NCI-H345 (cell line): ENCODE results near the gene UBXN2A.
A peak's percentile ranks its signal among the peaks of the same experiment; 100 is the strongest.
"Not testable (repeated sequence)": the region's sequence is repeated elsewhere in the genome, so short reads cannot be mapped to it uniquely, and the experiment has no call there.

ENCODE experiments used
- DNase-seq: peaks from one replicate; lab custom pipeline; 2025; lab: John Stamatoyannopoulos, UW

UBXN2A gene

DNA sequence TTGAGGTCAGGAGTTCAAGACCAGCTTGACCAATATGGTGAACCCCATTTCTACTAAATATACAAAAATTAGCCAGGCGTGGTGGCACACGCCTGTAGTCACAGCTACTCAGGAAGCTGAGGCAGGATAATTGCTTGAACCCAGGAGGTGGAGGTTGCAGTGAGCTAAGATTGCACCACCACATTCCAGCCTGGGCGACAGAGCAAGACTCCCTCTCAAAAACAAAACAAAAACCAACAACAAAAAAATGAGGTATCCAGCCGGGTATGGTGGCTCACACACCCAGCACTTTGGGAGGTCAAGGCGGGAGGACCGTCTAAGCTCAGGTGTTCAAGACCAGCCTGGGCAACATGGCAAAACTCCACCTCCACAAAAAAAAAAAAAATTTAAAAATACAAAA, 74.6 kb downstream of the UBXN2A start:
- DNase-seq: not testable (repeated sequence)

DNA sequence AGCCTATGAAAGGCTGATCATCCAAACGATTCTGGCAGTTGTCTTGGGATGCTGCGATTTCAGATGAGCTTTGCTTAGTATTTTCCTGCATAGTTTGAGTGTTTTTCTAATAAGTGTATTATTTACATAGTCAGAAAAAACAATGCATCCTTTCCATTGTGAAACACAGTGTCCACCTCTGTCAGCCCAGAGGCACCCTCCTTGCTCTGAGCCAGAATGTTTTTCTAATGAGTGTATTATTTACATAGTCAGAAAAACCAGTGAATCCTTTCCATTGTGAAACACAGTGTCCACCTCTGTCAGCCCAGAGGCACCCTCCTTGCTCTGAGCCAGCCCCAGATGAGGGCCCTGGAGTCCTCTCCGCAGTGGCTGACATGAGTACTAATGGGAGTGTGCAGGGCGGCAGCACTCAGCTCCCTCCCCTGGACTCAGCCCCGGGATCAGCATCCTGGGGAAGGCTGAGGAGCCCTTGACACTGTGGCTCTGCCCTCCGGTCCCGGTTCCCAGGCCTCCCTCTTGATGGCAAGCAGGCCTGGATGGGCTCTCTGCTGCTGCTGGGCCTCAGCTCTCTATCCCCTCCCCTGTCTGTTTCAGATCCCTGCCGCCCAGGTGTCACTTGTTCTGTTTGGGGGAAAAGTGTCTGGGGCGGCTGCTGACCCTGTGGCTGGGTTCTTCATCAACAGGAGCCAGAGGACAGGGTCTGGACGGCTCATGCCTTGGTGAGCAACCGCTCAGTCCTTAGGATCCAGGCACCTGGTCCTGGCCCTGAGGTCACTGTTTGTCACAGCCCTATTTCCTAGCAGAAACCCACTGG, 75.5 kb downstream of the UBXN2A start:
- DNase-seq: peak; percentile 9

DNA sequence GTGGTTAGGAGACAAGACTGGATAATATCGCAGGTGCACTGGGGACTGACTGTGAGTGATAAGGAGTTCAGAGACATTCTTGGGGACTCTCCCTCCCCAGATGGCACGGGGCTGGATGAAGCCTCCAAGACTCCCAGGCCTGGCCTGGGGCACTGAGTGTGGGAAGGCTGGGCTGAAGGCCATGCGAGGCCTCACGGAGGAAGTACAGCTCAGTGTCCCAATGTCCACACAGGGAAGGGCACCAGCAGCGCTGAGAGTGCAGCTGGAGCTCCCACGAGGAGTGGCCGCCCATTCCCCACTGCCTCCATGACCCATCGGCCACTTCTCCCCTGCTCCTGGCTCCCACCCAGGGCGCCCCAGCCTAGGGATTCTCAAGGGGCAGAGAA, 76.1 kb downstream of the UBXN2A start:
- DNase-seq: no peak

DNA sequence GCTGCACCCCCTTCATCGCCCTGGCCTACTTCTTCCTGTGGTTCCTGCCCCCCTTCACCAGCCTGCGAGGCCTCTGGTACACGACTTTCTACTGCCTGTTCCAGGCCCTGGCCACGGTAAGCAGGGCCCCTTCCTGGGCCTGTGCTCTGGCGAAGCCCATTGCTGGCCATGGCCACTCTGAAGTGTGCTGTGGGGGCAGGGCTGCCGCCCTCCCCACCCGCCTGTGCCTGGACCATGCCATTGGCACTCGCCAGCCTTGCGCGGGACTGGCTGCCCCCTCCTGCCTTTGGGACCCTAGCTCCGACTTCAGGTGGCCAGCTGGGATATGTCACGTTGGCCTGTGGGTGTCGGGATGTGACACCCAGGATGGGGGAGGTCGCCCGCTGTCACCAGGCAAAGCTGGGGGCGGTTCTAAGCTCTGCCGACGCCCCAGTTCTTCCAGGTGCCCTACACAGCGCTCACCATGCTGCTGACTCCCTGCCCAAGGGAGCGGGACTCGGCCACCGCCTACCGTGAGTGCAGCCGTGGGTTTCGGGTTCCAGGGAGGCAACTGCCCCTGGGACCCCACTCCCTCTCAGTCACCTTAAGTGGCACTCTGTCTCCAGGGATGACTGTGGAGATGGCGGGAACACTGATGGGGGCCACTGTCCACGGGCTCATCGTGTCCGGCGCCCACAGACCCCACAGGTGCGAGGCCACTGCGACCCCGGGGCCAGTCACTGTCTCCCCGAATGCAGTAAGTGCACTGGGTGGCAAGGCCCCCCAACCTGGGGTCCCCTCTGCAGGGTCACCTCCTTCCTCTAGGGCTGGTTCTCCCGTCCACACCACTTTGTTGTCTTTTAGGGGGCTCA, 76.8 kb downstream of the UBXN2A start:
- DNase-seq: no peak

DNA sequence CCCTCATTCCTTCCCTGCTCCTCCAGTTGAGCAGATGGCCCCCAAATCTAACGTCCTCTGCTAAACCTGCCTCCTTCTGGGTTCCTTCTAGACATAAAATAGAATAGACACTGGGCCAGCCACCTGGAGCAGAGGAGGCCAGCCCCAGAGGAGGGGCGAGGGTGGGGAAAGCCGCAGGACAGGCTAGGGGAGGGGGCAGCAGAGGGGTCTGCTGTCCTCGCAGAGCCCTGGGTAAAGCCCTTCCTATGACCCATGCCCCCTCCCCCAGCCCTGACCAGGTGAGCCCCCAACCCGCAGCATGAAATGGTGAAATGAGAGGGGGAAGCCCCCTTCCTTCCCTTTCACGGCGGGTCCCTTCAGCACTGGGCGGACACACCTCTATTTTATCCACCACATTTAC, 77.4 kb downstream of the UBXN2A start:
- DNase-seq: no peak

DNA sequence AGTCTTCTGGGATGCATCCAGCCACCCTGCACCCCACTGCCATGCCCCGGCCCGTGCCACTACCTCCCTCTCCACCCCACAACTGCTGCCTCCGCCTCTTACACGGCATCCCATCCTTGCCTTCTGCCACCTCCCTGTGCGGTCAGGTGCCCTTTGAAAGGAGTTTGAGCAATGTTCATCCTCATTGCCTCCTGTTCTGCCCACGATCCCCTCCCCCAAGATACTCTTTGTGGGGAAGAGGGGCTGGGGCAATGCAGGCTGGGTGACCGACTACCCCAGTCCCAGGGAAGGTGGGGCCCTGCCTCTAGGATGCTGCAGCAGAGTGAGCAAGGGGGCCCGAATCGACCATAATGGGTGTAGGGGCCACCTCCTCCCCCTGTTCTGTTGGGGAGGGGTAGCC, 78.0 kb downstream of the UBXN2A start:
- DNase-seq: no peak

DNA sequence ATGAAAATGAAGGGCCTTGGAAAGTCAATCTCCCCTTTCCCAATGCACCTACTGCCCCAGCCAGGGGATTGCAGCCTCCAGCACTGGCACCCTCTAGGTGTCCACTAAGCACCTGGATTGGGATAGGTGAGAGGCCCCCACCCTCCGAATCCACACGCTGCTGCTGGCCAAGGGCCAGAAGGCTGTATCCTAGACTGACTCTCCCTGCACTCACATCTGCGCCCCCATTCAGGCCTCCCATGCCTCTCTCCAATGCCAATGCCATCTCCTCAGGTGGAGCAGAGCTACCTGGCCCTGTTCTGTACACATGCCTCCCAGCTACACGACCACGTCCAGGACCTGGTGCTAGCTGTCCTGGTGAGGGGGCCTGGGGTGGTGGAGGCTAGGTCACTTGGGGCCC, 79.5 kb downstream of the UBXN2A start:
- DNase-seq: no peak

DNA sequence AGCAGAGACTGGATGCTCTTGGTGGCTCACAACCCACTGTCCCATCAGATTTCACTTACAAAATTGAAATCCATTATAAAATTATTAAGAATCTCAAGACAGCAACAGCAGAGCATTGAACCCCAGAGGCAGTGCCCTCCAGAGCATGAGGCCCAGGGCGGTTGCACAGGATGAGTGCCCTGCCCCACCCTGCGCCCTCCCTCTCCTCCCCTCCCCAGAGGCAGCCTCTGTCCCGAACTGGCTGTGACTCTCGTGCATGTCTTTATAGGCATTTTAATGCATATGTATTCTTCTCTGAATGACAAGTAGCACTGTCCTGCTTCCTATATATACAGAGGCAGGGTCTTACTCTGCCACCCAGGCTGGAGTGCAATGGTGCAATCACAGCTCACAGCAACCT, 80.0 kb downstream of the UBXN2A start:
- DNase-seq: no peak

DNA sequence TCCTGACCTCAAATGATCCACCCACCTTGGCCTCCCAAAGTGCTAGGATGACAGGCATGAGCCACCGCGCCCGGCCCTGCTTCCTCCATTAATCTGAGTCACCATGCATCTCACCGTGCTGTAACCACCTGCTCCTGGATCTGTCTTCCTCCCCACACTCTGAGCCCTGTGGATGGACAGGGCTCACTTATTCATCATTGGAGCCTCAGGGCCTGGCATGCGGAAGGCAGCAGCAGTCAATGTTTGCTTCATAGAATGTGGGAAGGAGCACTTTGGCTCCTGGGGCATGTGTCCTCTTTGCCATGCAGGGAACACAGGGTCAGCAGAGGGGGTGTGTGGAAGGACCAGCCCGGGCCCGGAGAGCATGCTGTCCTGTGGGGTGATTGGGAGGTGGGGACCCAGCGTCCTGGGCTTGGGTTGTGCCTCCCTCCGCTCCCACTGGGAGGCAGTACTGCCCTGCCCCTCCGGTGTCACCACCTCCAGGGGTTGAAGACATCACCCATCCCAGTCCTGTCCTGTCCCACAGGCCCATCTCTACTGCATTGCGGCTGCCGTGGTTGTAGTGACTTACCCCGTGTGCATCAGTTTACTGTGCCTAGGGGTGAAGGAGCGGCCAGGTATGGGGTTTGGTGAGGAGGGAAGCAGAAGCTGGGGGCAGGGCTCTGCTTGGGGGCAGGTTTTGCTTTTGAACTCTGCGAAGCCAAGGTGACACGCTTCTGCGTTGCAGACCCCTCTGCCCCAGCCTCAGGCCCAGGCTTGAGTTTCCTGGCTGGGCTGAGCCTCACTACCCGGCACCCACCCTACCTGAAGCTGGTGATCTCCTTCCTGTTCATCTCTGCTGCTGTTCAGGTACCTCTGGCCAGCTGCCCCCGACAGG, 81.1 kb downstream of the UBXN2A start:
- DNase-seq: no peak

DNA sequence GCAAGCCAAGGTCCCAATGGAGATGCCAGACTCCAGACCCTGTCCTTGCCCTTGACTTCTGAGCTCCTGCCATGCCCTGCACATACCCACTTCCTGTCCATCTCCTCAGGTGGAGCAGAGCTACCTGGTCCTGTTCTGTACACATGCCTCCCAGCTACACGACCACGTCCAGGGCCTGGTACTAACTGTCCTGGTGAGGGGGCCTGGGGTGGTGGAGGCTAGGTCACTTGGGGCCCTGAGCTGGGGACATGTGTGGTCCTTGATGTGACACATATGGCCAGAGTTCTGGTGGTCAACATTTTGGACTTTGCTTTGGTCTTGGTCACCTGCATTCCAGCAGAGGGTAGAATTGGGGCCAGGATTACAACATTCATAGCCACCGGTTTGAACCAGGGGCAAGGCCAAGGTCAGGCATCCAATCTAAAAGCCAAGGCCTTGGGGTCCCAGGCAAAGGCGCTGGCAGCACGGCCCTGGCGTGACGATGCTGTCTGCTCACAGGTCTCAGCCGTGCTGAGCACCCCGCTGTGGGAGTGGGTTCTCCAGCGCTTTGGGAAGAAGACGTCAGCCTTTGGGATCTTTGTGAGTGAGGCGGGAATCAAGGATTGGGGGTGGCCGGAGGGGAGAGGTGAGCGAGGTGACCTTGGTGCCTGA, 82.2 kb downstream of the UBXN2A start:
- DNase-seq: no peak

DNA sequence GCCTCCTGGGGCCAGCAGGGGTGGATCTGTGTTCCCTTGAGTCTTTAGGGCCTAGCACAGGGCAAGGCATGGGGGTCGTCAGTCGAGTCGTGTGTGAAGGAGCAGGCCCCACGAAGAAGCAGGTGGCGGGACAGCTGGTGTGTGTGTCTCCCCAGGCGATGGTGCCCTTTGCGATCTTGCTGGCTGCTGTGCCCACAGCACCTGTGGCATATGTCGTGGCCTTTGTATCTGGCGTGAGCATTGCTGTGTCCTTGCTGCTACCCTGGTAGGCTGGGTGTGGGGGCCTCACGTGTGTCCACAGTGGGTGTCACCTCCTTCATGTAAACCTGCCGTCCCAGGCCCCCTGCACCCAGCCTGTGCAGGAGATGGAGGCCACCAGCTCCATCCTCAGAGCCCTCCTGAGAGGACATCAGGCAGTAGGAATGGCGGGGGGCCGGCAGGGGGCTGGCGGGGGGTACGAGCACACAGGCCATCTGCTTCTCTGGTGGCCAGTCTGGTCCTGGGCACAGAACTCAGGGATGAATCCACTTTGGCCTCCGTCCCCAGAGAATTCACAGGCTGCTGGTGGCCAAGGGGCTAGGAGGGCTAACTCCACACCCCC, 82.8 kb downstream of the UBXN2A start:
- DNase-seq: no peak

DNA sequence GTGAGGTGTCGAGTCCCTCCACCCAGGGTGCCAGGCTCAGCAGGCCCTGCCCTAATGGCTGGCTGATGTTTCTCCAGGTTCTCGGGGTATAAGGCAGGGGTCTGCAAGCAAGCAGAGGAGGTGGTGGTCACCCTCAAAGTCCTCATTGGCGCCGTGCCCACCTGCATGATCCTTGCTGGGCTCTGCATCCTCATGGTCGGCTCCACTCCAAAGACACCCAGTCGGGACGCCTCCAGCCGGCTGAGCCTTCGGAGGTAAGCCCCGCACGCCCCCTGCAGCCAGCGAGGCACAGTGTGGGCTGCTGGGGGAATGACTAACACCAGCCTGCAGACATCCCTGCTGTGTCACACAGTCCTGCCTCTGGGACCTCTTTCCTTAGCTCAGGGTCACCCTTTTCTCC, 83.8 kb downstream of the UBXN2A start:
- DNase-seq: no peak

DNA sequence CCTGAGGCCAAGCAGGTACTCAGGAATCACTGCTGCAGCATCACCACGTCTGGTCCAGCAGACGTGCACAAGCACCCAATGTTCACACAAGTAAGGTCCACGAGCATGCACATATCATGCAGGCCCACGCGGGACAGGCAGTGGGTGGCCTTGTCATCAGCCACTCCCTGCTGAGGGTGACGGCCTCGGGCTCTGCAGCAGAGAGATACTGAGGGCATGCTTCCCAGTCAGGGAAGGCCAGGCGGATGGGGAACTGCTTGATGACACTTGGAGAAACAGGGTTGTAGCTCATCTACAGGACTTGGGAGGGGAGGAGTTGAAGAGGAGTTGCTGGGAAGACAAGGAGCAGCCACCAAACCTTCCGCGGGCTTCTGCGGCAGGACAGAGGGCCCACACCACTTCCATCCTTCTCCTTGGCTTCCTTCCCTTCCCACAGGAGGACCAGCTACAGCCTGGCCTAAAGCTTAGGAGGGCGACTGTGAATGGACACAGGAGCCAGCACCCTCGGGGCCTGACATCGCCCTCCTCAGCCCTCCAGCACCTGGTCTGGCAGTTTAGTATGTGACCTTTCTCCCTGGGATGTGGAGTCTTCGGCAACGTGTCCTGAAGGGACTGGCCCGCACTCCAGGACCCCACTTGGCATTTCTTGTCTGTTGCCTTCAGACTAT, 84.9 kb downstream of the UBXN2A start:
- DNase-seq: no peak

DNA sequence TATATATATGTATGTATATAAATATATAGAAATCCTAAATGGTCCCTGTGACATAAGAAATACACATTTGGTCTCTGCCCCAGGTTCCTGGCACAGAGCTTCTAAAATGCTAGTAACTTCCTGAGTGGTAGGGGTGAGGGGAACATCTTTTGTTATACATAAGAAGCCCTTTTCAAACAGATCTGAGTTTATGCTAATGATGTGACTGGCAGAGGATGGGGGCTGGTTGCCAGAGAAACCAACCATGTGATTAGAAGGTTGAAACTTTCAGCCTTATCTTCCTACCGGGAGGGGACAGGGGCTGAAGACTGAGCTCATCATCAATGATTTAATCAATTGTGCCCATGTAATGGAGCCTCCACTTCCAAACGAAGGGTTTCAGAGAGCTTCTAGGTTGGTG, 86.0 kb downstream of the UBXN2A start:
- DNase-seq: no peak

DNA sequence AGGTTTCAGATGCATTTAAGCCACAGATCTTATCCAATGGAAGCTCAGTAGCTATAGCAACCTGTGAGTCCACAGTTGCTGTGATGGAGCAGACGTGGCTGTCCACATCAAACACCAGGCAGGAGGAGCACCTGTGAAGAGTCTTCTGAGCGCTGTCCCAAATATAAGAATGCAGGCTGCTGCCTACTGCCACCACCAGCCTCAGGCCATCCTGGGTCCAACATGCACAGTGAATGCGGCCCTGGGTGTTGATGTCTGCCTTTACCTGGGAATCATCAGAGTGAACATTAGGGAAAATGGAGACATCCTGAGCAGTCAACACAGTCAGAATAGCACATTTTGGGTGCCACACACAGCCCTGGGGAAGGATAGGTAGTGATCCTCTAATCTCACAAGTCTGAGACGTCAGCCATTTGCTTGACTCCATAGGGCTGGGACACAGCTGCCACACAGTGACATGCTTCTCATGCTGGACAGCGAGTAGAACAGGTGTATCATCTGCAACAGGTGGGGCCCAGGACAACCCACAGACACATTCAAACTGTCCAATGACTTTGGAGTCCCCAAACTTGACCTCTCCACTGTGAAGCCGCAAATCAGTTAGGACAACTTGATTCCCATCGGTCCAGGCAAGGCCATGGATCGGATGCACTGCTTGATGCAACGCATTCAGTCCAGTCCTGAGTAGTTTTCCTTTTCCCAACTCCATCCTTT, 98.7 kb downstream of the UBXN2A start:
- DNase-seq: no peak

DNA sequence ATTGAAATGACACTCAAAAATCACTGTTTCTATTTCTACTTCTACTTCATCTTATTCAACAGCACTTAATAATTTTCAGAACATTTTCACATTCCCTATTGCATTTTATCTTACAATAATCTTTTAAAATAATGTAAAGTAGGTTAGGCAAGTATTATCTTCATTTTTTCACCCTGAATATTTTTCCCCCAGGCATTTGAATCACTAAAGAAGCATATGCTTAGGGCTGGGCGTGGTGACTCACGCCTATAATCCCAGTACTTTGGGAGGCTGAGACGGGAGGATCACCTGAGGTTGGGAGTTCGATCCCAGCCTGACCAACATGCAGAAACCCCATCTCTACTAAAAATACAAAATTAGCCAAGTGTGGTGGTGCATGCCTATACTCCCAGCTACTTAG, 100.2 kb downstream of the UBXN2A start:
- DNase-seq: no peak

DNA sequence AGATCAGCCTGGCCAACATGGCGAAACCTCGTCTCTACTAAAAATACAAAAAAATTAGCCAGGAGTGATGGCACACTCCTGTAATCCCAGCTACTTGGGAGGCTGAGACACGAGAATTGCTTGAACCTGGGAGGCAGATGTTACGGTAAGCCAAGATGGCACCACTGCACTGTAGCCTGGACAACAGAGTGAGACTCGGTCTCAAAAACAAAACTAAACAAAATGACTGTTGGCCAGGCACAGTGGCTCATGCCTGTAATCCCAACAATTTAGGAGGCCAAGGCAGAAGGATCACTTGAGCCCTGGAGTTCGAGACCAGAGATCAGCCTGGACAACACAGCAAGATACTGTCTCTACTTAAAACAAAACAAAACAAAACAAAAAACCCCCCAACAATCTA, 102.9 kb downstream of the UBXN2A start:
- DNase-seq: not testable (repeated sequence)

DNA sequence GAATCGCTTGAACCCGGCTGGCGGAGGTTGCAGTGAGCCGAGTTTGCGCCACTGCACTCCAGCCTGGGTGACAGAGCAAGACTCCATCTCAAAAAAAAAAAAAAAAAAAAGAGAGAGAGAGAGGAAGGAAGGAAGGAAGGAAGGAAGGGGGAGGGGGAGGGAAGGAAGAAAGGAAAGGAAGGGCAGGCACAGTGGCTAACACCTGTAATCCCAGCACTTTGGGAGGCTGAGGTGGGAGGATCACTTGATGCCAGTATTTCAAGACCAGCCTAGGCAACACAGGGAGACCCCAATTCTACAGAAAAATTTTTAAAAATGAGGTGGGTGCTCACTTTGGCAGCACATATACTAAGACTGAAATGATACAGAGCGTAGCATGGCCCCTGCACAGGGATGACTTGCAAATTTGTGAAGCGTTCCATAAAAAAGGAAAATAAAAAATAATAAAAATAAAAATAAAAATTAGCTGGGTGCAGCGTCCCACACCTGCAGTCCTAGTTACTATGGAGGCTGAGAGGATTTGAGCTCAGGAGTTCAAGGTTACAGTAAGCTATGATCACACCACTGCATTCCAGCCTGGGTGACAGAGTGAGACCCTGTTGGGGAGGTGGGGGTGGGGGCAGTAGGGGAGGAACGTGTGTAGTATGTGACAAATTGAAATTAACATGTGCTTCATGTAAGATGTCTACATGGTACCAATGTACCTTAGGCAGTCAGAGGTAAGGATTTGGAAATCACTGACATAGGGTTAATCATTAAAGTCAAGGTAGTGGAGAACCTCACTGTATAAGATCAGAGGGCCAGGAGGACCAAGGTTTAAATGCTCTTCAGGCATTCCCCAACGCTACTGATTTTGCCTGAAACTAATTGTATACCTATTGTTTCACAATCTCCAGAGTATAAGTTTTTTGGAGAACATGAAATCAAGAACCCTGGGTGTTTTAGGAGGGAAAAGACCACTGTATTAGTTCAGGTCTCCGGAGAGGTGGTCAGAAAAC, 105.5 kb downstream of the UBXN2A start:
- DNase-seq: no peak

DNA sequence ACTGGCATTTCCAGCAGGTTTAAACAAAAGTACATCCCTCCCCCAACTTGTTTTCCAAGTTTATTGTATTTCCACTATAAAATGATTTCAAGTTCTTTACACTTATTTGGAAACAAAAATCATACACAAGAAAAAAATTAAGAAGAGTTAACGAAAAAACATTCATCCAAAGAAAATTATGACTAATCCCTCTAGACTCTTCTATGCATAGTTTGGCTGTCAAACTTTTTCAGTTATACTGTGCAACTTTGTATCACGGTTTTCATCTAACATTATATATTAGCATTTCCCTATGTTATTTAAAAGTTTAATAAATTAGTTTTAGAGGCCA, 106.3 kb downstream of the UBXN2A start:
- DNase-seq: no peak
